Measurements from ENCODE around the gene PLCL2.

DNA sequence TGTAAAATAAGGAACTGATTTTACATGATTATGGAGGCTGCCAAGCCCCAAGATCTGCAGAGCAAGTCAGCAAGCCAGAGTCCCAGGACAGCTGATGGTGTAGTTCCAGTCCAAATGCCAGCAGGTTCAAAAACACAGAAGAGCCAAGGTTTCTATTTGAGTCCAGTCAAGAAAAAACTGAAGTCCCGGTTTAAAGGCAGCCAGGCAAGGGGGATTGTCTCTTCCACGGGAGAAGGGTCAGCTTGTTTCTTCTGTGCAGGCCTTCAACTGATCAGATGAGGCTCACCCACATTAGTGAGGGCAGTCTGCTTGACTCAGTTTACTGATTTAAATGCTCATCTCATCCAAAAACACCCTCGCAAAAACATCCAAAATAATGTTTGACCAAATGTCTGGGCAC is 246.2 kb downstream of the PLCL2 start:
- TF ChIP-seq, protein P1, sequence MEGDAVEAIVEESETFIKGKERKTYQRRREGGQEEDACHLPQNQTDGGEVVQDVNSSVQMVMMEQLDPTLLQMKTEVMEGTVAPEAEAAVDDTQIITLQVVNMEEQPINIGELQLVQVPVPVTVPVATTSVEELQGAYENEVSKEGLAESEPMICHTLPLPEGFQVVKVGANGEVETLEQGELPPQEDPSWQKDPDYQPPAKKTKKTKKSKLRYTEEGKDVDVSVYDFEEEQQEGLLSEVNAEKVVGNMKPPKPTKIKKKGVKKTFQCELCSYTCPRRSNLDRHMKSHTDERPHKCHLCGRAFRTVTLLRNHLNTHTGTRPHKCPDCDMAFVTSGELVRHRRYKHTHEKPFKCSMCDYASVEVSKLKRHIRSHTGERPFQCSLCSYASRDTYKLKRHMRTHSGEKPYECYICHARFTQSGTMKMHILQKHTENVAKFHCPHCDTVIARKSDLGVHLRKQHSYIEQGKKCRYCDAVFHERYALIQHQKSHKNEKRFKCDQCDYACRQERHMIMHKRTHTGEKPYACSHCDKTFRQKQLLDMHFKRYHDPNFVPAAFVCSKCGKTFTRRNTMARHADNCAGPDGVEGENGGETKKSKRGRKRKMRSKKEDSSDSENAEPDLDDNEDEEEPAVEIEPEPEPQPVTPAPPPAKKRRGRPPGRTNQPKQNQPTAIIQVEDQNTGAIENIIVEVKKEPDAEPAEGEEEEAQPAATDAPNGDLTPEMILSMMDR (IDR thresholded peaks at IDR 0.05): no peak
- TF ChIP-seq EP300 (IDR thresholded peaks at IDR 0.05) (no peak), POLR2A (IDR thresholded peaks at IDR 0.05) (no peak), POLR2AphosphoS5 (IDR thresholded peaks at IDR 0.05) (no peak)
